ENCODE results near the gene MILR1.
"Not testable (repeated sequence)": the region's sequence is repeated elsewhere in the genome, so short reads cannot be mapped to it uniquely, and the experiment has no call there.

MILR1 gene

DNA sequence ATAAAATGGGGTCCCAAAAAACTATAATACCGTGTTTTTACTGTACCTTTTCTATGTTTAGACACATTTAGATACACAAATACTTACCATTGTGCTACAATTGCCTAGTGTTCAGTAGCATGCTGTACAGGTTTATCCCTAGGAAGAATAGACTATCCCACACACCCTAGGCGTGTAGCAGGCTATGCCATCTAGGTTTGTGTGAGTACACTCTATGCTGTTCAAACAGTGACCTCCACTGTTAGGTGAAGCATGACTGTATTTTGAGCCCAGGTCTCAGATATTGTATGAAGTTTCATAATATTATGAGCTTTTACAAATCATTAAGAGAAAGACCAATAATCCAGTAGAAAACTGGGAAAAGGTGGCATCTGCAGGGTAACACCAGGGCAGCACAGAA is 23.6 kb downstream of the MILR1 start:
- DNase-seq (ENCODE audit: low spot score): no peak

GRCh38 chr17:64477849-64478248 is 28.9 kb downstream of the MILR1 start:
- no peak for DNase-seq (ENCODE audit: low spot score)

DNA sequence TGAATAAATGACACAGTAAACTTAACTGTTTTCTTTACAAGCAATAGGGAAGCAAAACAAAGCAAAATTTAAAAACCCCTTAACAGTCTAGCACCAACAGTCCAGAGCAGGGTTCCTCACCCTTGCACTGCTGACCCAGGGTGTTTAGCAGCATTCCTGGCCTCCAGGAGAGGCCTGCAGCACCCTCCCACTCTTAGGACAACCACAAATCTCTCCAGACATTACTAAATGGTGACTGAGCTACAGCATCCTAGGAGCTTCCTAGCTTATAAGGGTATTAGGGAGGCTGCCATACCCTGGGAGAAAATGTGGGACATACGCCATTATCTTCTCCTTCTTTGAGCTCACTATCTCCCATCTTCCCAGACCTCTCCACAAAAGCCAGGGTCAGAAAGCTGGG is 32.0 kb downstream of the MILR1 start:
- DNase-seq (ENCODE audit: low spot score): no peak

- no peak for DNase-seq (ENCODE audit: low spot score)
These were observed 35.5 kb downstream of the MILR1 start for GRCh38 chr17:64484380-64484779.

- no peak for DNase-seq (ENCODE audit: low spot score)
These were observed 39.4 kb downstream of the MILR1 start for GRCh38 chr17:64488301-64488700.

- DNase-seq (ENCODE audit: low spot score): no peak
These were observed 42.3 kb downstream of the MILR1 start for GRCh38 chr17:64491034-64491860.

DNA sequence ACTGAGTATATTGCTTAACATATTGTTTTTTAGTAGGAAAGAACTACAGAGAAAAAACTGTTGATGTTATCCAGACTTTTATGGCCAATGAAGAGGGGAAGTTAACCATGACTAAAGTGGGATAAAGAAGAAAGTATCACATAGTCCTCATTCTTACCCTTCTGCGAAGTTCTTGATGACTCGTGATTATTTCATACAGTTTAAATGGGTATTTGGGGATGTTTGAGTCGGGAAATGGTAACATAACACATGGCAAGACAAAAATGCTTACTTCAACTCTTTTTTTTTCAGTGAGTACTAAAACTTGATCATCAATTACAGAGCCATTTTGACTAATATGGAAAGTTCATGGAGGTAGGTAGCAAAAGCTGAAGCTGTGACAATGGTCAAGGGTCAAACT is 43.1 kb downstream of the MILR1 start:
- DNase-seq (ENCODE audit: low spot score): no peak

- no peak for DNase-seq (ENCODE audit: low spot score)
These were observed 43.7 kb downstream of the MILR1 start for GRCh38 chr17:64492481-64493109.

- no peak for DNase-seq (ENCODE audit: low spot score)
These were observed 45.2 kb downstream of the MILR1 start for GRCh38 chr17:64494121-64494520.

- not testable (repeated sequence) for DNase-seq (ENCODE audit: low spot score)
These were observed 46.4 kb downstream of the MILR1 start for GRCh38 chr17:64495300-64495699.

DNA sequence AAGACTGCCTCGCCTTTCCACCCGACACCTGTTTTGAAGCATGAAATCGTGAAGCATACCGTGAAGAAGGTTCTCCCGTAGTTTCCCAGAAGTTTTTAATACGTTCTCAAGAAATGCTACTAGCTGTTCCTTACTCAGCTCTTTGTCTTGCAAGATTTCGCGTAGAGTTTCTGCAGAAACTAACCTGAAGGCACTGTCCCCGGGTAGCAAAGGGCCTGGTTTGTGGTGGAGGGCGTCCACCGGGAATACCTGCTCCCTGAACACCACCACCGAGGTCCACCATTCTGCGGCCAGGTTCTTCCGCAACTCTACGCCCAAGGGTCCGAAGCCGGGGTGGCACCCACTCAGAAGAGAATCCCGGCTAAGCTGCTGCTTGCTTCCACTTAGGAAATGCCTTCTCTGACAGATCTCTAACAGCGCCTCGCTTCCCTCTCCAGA is 47.5 kb downstream of the MILR1 start:
- no peak for DNase-seq (ENCODE audit: low spot score)

- peak; percentile 91 for DNase-seq (ENCODE audit: low spot score)
These were observed 48.1 kb downstream of the MILR1 start, which contains the start of gene POLG2 for GRCh38 chr17:64496786-64497564. Gene POLG2 (minus strand): TSS chr17:64497054. CDS start chr17:64496968, 86 bp downstream.

- DNase-seq (ENCODE audit: low spot score): no peak
These were observed 48.7 kb downstream of the MILR1 start for GRCh38 chr17:64497565-64498035.

DNA sequence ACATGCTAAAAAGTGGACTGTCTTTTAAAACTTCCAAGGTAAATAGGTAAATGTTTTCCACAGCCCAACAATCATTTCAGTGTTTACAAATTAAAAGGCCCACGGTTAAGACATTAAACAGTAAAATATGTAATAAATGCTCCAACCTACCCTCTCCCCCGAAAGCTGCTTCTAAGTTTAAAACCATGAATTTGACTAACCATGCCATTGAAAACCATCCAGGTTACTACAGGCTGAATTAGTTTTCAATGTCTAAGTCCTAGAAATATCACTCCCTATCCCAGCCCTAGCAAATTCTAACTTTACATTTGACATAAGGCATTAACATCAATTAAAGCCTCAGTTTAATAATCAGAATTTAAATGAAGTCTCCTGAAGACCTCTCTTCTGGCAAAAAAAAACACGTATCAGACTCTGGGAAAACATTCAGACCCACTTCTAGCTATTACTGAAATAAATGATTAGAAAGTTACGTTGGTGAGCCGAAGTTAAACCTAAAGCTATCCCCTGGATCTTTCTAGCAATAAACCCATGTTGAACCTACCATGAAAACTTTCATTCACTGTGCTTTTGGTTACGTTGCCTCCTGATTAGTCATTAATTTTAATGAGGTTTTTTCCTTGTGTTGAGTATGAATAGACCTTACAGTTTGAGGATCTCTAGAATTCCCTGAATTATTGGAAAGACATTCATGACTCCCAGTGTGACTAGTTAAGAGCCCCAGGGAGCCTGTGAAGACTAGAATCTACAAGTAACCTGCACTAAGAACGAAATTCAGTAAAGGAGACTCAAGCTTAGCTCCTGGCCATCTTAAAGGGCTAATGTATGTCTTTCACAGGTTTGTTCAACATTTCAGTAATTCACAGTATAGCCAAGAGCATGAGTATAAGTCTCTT is 49.6 kb downstream of the MILR1 start:
- no peak for DNase-seq (ENCODE audit: low spot score)

DNA sequence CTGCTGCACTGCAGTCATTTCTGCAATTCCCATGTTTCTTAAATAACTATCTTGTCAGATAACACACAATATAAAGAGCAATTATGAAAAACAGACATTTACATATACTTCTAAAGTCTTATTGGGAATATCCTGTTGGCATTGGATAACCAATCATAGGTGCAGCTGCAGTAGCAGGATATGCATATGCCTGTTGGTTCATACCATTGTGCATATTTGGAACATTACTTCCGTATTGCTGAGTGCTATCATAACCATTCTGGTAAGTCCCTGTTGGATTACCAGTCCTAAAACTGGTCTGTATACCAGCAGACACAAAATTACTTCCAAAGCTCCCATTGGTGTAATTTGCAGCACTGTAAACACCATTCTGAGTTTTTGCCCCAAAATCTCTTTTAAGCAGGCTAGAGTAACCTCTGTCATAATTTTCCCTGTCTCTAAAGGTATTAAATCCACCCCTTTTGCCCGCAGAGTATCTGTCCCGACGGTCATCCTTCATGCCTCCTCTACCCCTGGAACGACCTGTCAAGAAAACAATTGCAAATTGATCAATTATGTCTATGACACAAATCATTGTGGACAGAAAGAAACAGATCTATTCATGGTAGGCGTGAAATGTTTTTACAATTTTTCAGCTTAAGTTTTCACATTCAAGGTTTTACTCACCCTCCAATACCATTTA is 51.0 kb downstream of the MILR1 start:
- no peak for DNase-seq (ENCODE audit: low spot score)

DNA sequence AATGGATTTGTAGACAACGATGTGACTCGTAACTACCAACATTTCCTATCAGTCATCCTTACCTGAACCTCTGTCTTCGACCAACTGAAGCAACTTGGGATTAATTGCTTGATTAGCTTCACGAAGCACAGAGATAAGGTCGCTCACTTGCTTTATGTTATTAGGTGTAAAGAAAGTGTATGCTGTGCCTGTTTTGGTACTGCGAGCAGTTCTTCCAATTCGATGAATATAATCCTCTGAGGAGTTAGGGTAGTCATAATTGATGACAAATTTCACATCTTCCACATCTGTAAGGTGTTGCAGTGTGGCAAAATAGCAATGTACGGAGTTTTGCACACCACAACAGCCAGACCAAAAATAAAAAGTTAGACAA is 51.6 kb downstream of the MILR1 start:
- no peak for DNase-seq (ENCODE audit: low spot score)

- no peak for DNase-seq (ENCODE audit: low spot score)
These were observed 52.2 kb downstream of the MILR1 start for GRCh38 chr17:64500862-64501765.

DNA sequence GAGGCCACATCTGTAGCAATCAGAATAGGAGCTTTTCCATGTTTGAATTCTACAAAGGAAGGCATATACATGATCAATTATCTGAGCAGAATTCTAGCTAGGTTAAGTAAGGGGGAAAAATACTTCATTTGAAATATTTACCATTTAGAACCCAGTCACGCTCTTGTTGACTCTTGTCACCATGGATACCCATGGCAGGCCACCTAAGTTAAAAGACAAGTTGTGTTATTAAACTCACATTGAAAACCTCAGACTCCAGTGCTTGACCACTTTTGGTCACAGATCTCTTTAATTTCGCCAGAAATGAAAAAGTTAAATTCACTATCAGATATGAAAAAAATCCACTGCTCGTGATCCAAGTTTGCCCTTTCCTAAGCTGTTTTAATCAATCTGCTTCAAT is 53.1 kb downstream of the MILR1 start:
- no peak for DNase-seq (ENCODE audit: low spot score)

GRCh38 chr17:64502809-64503208 is 53.9 kb downstream of the MILR1 start:
- DNase-seq (ENCODE audit: low spot score): no peak

DNA sequence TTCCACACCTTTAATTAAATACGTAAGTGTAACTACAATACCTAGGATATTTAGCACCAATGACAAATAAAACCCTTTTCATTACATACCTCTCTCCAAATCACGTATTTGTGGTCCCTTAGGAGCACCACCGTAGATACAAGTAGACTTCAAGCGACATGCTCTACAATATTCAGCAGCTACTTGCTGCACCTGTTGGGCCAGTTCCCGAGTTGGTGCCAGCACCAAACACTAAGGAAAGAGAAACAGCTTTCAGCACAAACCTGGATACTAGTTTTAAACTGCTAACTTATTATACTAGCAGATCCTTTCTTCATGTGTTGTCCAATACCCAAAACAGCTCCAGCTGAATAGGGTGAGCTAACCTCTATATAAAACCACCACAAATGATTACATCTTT is 54.4 kb downstream of the MILR1 start:
- no peak for DNase-seq (ENCODE audit: low spot score)
